Small intestine (tissue), 7 donors: ENCODE measurements around the gene ZNF79. TPM values are rescaled to one million over a fixed set of nuclear protein-coding genes. Genes with fewer than 3 reads are reported as not detected.

Experiments used
- DNase-seq, 2 donors: peaks; one replicate each; pipeline versions ENCODE4 v3.0.0 to v3.0.0-alpha.2; 2013
- FAIRE-seq: peaks from 2 replicates; lab custom pipeline; 2012; peaks lifted over from hg19 to GRCh38; lab: Jason Lieb, UNC
- H3K27ac ChIP-seq, 3 donors: one replicate each; pipeline ENCODE4 v1.5.1; 2013; ENCODE audit warnings: low read length in 2 of 3, mild to moderate bottlenecking in 2 of 3, control low read depth in 1 of 3, inconsistent platforms in 1 of 3, low read depth in 1 of 3, moderate library complexity in 1 of 3
- H3K27me3 ChIP-seq, 3 donors: one replicate each; pipeline ENCODE4 v1.6.1; 2013; ENCODE audit warnings: low read length in 3 of 3, inconsistent platforms in 1 of 3; ENCODE audit not compliant: control insufficient read depth in 3 of 3, insufficient read depth in 3 of 3
- H3K36me3 ChIP-seq, 3 donors: one replicate each; pipeline ENCODE4 v1.6.1; 2013; ENCODE audit warnings: low read length in 3 of 3, inconsistent platforms in 1 of 3, low read depth in 1 of 3, mild to moderate bottlenecking in 1 of 3, moderate library complexity in 1 of 3; ENCODE audit not compliant: control insufficient read depth in 3 of 3, insufficient read depth in 2 of 3
- H3K4me1 ChIP-seq, 3 donors: one replicate each; pipeline ENCODE4 v1.6.1; 2013; ENCODE audit warnings: low read length in 2 of 3, inconsistent platforms in 1 of 3, low read depth in 1 of 3, mild to moderate bottlenecking in 1 of 3, moderate library complexity in 1 of 3; ENCODE audit not compliant: control insufficient read depth in 3 of 3, insufficient read depth in 2 of 3
- H3K4me3 ChIP-seq, 3 donors: one replicate each; pipeline ENCODE4 v1.5.1; 2013; ENCODE audit warnings: low read length in 3 of 3, control low read depth in 1 of 3, inconsistent platforms in 1 of 3, low read depth in 1 of 3, mild to moderate bottlenecking in 1 of 3, moderate library complexity in 1 of 3
- H3K9me3 ChIP-seq, 2 donors: one replicate each; pipeline ENCODE4 v1.6.1; 2013; ENCODE audit warnings: low read depth in 1 of 2, low read length in 1 of 2; ENCODE audit not compliant: control insufficient read depth in 2 of 2, insufficient read depth in 1 of 2
- WGBS, 3 donors: extraction: QIAGEN DNeasy Blood & Tissue Kit; methylation state at CpG; one replicate each; pipeline ENCODE4 v1.1.7; 2013; 5-methylcytosine and 5-hydroxymethylcytosine counted together
- polyA plus RNA-seq, 4 donors: library from polyadenylated mRNA; stranded (reverse) in 3 of 4; unstranded in 1 of 4; fragments of 200-250 nt in 3 of 4; fragments of 120-200 nt in 1 of 4; gene quantifications; one replicate each; pipeline versions ENCODE4 v1.2.1 to v1.2.3, GENCODE V29; 2013
- donor health status: healthy with polysubstance abuse.
- donor health status: control.
- donor health status: control.
- donor health status: Bipolar disorder and iron deficiency.
- donor health status: healthy.

The ZNF79 gene
- polyA plus RNA-seq, 4 donors, result 2.4 to 5.8 (median 3.3) TPM

- Histone ChIP-seq H3K36me3 (peaks cover 0 to 22% (median 0%) of the 10 kb centered on the region in 3 donors), H3K4me1 (peaks cover 2 to 37% (median 12%) of the 10 kb centered on the region in 3 donors), H3K9me3 (no peaks in the 10 kb centered on the region), H3K27me3 (no peaks in the 10 kb centered on the region), H3K4me3 (peak overlapping the region; percentile 61 to 92 (median 91)), H3K27ac (peak overlapping the region; percentile 45 to 95 (median 80))
- FAIRE-seq (no peak), DNase-seq (no peak)
- WGBS, 3 donors, result 0 to 1% (median 1%) methylated on average over 9 of the region's 9 CpGs
Observed at GRCh38 chr9:127423476-127423933, 677 bp upstream of the ZNF79 start.

- Histone ChIP-seq H3K36me3 (peaks cover 0 to 21% (median 0%) of the 10 kb centered on the region in 3 donors), H3K27ac (peak overlapping the region; percentile 49 to 95 (median 80)), H3K27me3 (no peaks in the 10 kb centered on the region), H3K9me3 (no peaks in the 10 kb centered on the region), H3K4me3 (peak overlapping the region; percentile 61 to 92 (median 91)), H3K4me1 (peaks cover 2 to 26% (median 12%) of the 10 kb centered on the region in 3 donors)
- FAIRE-seq, result no peak
- DNase-seq, result peak in 1 of 2 donors; percentile 48
- 0 to 1% (median 0%) methylated on average over 13 of the region's 13 CpGs for WGBS, 3 donors
Observed at GRCh38 chr9:127424676-127424999, 456 bp downstream of the ZNF79 start.

- no peak for FAIRE-seq
- no peak for DNase-seq
- H3K27ac ChIP-seq, result no peak overlapping the region
- H3K27me3 ChIP-seq, result no peaks in the 10 kb centered on the region
- H3K4me1 ChIP-seq, result peaks cover 2 to 13% (median 9%) of the 10 kb centered on the region in 3 donors
- peaks cover 0 to 19% (median 0%) of the 10 kb centered on the region in 3 donors for H3K36me3 ChIP-seq
- H3K4me3 ChIP-seq, result no peak overlapping the region
- WGBS, 3 donors, result 77 to 91% (median 82%) methylated on average over 2 of the region's 2 CpGs
- H3K9me3 ChIP-seq, result no peaks in the 10 kb centered on the region
Observed at GRCh38 chr9:127426756-127427155, 2.6 kb downstream of the ZNF79 start.

- H3K27ac ChIP-seq, result no peak overlapping the region
- FAIRE-seq, result no peak
Observed at GRCh38 chr9:127428348-127428747, 4.2 kb downstream of the ZNF79 start.

GRCh38 chr9:127430415-127430814 is 6.2 kb downstream of the ZNF79 start:
- FAIRE-seq, result no peak
- Histone ChIP-seq H3K27ac (no peak overlapping the region), H3K9me3 (no peaks in the 10 kb centered on the region), H3K36me3 (peaks cover 7 to 37% (median 10%) of the 10 kb centered on the region in 3 donors), H3K4me1 (peaks cover 0 to 2% (median 0%) of the 10 kb centered on the region in 3 donors), H3K27me3 (no peaks in the 10 kb centered on the region), H3K4me3 (no peak overlapping the region)
- WGBS, 3 donors, result 94 to 96% (median 96%) methylated on average over 8 of the region's 8 CpGs
- DNase-seq, result no peak

More at GRCh38 chr9:127428348-127428747, 4.2 kb downstream of the ZNF79 start:
- H3K27me3 ChIP-seq, result no peaks in the 10 kb centered on the region
- peaks cover 0 to 22% (median 0%) of the 10 kb centered on the region in 3 donors for H3K36me3 ChIP-seq
- no peaks in the 10 kb centered on the region for H3K9me3 ChIP-seq
- DNase-seq, result no peak
- no peak overlapping the region for H3K4me3 ChIP-seq
- WGBS, 3 donors, result 89 to 92% (median 89%) methylated on average over 3 of the region's 3 CpGs
- peaks cover 0 to 4% (median 2%) of the 10 kb centered on the region in 3 donors for H3K4me1 ChIP-seq

- no peak for DNase-seq
- FAIRE-seq, result no peak
- no peaks in the 10 kb centered on the region for H3K9me3 ChIP-seq
- H3K27me3 ChIP-seq, result no peaks in the 10 kb centered on the region
- no peaks in the 10 kb centered on the region for H3K4me1 ChIP-seq
- H3K4me3 ChIP-seq, result no peak overlapping the region
- H3K27ac ChIP-seq, result no peak overlapping the region
- WGBS, 3 donors, result 82 to 85% (median 85%) methylated on average over 12 of the region's 12 CpGs
- H3K36me3 ChIP-seq, result peaks cover 29 to 76% (median 32%) of the 10 kb centered on the region in 3 donors
Observed at GRCh38 chr9:127437497-127438264, 13.5 kb downstream of the ZNF79 start.

- DNase-seq (no peak), FAIRE-seq (no peak)
- Histone ChIP-seq H3K4me1 (no peaks in the 10 kb centered on the region), H3K27me3 (no peaks in the 10 kb centered on the region), H3K4me3 (no peak overlapping the region), H3K27ac (no peak overlapping the region), H3K36me3 (peaks cover 29 to 79% (median 32%) of the 10 kb centered on the region in 3 donors), H3K9me3 (no peaks in the 10 kb centered on the region)
- 94 to 98% (median 97%) methylated on average over 9 of the region's 9 CpGs for WGBS, 3 donors
Observed at GRCh38 chr9:127438394-127438793, 14.2 kb downstream of the ZNF79 start.

GRCh38 chr9:127444283-127444920 is 20.2 kb downstream of the ZNF79 start:
- H3K4me3 ChIP-seq, result no peak overlapping the region
- DNase-seq (no peak), FAIRE-seq (no peak)
- no peaks in the 10 kb centered on the region for H3K9me3 ChIP-seq
- no peaks in the 10 kb centered on the region for H3K27me3 ChIP-seq
- peaks cover 0 to 2% (median 1%) of the 10 kb centered on the region in 3 donors for H3K4me1 ChIP-seq
- WGBS, 3 donors, result 85 to 93% (median 93%) methylated on average over 17 of the region's 17 CpGs
- H3K27ac ChIP-seq, result no peak overlapping the region
- peaks cover 18 to 81% (median 29%) of the 10 kb centered on the region in 3 donors for H3K36me3 ChIP-seq
